ENCODE measurements around the gene KCNK7.
A peak's percentile ranks its signal among the peaks of the same experiment; 100 is the strongest.

The KCNK7 gene

DNA sequence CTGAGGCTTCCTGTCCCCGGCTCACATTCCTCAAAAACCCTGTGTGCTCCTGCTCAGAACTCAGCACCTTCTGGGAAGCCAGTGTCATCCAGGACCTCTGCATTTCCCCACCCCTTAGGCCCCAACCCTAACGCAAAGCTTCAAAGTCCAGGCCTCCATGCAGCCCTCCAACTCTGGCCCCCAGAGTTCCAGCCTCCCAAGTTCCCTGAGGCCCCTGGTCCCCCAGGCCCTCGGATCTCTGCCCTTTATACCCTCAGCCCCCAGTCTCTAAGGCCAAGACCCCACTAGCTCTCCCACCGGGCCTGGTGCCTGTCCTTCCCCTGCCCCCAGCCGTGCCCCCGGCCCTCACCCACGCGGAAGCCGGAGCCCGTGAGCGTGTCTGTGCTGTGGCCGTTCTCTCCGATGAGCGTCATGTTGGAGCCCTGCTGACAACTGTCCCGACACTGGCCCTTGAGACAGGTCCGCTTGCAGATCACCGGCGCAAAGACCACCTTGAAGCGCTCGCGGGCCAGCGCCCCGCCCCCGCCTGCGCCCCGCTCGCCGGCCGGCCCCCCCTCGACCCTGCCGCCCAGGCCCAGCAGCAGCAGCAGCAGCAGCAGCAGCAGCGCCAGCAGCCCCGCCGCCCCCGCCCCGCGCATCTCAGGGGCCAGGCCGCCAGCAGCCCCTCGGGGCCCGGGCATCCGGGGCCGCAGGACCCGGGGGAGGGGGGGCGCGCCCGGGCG, 38.2 kb downstream of the KCNK7 start:
- no peak for DNase-seq (ENCODE audit: low read depth in 2 of 2)

DNA sequence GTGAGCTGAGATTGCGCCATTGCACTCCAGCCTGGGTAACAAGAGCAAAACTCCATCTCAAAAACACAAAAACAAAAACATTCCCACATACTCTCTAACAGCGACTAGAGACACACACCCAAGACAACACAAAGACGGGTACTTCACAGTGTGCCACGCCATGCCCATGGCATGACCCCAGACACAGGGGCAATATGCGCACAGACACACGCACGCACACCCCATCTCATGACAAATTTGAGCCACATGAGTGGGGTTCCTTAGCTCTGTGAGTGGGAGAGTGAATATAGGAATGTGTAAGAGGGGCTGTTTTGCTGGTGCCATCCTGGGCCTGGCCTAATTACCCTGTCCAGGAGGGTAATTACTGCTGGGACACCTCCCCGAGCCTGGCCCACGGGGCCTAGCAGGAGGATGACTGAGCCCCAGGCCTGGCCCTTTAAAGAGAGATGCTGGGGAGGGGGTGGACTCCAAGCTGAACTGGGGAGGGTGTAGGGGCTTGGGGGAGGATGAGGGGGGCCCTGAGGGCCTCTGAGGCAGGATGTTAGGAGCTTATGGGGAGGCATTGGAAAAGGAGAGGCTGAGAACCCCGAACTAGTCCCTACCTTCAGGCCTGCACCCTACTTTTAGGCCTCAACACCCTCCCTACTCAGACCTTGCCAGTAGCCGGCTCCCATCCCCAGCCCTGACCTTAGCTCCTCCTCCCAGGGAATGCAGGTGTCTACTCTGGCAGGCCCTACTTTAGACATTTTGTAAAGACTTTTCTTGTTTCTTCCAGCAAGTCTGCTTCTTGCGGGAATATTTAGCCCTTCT, 38.9 kb downstream of the KCNK7 start:
- no peak for DNase-seq (ENCODE audit: low read depth in 2 of 2)

- no peak for DNase-seq (ENCODE audit: low read depth in 2 of 2)
These were observed 39.8 kb downstream of the KCNK7 start for GRCh38 chr11:65555693-65556231.

GRCh38 chr11:65554842-65555430, 40.7 kb downstream of the KCNK7 start:
- no peak for DNase-seq (ENCODE audit: low read depth in 2 of 2)

DNA sequence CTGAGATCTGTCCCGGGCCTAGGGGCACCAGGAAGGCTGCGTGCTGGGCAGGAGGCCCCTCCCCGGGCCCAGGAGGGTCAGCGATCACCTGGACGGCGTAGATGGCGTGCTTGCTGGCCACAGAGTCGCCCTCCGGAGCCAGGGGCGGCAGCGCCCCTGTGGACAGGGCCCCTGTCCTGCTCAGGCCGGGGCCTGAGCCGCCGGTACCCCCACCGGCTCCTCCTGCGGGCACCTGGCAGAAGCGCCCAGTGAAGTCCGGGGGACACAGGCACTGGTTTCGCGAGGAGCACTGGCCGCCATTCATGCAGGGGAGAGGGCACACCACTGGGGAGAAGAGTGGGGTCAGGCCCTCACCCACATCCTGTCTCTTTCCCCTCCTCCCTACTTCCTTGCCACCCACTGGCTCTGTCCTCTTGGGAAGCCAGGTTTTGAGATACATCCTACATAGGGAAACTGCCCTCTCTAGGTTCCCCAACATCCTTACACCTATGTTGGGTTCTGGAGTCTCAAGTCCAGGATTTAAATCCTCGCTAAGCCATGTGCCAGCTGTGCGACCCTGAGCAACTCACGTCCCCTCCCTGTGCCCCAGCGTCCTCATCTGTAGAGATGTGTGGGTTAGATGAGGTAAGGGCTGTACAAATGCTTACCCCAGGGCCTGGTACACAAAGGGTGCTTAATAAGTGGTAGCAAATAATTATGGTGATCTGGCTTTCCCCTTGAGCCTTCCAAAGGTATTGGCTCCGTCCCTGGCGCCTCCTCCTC, 41.4 kb downstream of the KCNK7 start:
- DNase-seq (ENCODE audit: low read depth in 2 of 2), result no peak

GRCh38 chr11:65553301-65554001, 42.1 kb downstream of the KCNK7 start:
- no peak for DNase-seq (ENCODE audit: low read depth in 2 of 2)

DNA sequence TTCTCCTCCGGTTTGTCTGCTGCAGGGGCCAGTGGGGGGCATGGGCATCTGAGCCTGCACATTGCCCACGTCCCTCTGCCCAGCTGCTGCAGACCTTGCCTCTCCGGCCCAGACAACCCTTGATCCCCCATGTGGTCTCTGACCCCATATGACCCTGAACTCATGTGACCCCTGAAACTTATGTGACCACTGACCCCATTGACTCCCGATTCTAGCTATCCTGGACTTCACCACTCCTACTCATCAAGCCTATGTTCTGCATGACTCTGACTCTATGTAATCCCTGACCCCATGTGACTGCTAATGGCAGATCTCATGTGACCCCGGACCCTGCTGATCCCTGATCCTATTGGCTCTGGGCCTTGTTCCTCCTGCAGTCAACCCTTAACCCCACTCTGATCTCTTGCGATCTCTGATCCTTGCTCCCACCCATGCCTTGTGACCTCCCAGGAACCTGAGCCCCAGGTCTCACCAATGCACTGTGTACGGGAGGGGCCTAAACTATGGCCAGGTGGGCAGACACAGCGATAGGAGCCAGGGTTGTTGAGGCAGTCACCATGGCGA, 43.1 kb downstream of the KCNK7 start:
- no peak for DNase-seq (ENCODE audit: low read depth in 2 of 2)

DNA sequence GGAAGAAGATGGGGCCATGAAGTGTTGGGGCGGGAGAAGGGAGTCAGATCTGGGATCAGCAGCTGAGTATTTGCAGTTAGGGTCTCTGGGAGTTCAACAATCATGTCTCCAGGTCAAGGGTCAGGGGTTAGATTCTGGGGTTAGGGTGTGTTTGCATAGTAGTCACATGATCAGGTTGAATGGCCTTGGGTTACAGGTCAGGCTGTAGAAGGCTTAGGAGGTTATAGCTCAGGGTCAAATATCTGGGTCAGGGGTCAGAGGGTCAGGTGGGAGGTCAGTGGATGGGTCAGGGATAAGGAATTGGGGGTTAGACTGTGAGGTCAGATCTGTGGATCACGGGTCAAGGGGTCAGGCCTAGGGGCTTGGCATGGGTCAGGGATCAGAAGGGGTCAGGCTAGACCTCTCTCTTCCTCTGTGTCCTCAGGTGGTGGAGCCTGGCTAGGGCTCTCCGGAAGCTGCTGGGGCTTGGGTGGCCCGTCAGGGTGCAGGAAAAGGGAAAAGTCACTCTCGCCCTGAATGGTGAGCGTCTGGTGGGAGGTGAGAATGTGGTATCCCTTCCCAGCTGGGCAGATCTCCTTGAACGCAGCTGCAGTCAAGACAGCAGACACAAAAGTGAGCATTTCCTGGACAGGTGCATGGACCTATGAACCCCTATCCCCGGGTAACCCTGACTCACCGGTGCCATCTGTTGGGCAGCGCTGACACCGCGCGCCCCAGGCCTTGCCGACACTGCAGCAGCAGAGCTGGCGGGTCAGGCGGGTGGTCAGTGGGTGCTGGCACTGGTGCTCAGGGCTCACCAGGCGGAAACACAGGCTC, 43.8 kb downstream of the KCNK7 start:
- no peak for DNase-seq (ENCODE audit: low read depth in 2 of 2)

DNA sequence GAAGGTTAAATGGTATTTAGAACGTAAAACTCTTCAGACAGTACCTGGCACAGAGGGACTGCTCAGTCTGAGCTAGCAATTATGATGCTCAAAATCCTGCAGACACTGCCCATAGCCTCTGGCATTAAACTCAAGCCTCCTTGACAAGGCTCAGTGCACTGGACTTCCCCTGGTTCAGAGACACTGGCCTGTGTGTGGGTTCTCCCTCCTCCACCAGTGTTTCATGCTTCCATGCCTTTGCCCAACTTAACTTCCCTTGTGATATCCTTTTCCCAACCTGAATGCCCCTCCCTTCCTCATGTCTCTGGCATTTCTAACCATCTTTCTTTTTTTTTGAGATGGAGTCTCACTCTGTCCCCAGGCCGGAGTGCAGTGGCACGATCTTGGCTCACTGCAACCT, 46.5 kb downstream of the KCNK7 start:
- DNase-seq (ENCODE audit: low read depth in 2 of 2), result no peak

DNA sequence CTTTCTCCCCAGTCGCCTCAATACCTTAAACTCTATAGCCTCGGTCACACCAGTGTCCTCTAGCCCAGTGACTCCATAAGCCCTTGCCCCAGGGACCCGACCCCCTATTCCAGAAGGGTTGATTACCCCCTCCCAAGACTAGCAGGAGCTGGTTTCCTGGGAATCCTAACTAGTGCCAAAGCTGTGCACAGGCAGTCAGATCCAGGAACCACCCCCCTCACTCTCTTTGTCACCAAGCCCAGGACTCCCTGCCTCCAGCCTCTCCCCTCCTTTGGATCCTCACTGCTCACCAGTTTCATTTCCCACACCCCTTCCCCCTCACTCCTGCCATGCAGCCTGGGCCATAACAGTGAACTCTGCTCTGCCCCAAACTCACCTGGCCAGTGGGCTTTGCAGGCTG, 47.2 kb downstream of the KCNK7 start:
- no peak for DNase-seq (ENCODE audit: low read depth in 2 of 2)

- no peak for DNase-seq (ENCODE audit: low read depth in 2 of 2)
These were observed 48.0 kb downstream of the KCNK7 start for GRCh38 chr11:65547446-65548125.

DNA sequence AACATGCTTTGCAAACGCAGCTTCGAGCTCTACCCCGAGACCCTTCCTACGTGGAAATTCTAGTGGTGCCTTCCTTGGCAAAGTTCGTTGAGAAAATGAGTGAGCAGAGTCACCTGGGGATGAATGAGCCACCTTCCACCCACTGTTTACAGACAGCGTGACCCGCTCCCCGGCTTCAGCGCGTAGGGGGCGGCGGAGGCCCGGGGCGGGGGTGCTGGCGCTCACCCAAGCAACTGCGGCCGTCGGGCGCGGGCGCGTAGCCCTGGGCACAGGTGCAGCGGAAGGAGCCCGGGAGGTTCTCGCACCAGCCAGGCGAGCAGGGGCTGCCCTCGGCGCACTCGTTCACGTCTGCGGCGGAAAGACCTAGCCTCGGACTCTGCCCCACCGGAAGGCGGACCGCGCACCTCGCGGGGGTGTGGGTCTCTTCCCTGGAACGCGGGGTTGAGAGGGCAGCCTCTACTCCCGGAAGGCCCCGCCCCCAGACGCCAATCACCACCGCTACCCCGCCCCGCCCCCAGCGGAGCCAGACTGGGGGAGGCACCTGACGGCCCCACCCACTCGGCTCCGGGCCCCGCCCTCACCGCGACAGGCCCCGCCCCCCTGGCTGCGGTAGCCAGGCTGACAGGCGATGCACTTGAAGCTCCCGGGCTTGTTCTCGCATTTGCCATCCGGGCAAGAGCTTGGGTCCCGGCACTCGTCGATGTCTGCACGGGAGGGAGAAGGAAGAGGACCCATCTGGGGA, 49.2 kb downstream of the KCNK7 start:
- peak; percentile 95 to 96 for DNase-seq (ENCODE audit: low read depth in 2 of 2)

DNA sequence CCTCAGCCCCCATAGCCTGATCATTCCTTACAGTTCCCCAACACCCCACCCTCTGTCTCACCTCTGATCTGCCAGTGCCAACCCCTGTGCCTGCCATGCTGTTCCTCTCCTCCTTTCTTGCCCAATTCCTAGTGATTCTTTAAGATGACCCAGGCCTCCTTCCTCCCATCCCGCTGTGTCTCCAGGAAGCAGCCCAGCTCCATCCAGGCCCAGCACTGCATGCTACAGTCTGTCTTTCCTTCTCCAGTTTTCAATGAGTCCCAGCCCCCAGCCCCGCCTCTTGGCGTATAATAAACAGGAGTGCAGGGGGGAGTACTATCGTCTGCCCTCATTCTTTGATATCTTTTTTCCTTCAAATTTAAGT, 49.8 kb downstream of the KCNK7 start:
- no peak for DNase-seq (ENCODE audit: low read depth in 2 of 2)
